Stimulated activated CD4-positive, alpha-beta T cell treated with anti-CD3 and anti-CD28 coated beads, Interleukin-1b, Interleukin-23, amount 100 ng/mL, for 24 hours (primary cell): Measurements from ENCODE around the gene PUM2.
"Not testable (repeated sequence)": the region's sequence is repeated elsewhere in the genome, so short reads cannot be mapped to it uniquely, and the experiment has no call there.

Experiments used
- DNase-seq, 4 experiments: peaks; one replicate each; pipeline ENCODE4 v3.0.0-alpha.2; 2020; ENCODE audit warnings: low read depth in 4 of 4, low spot score in 1 of 4

Gene PUM2

DNA sequence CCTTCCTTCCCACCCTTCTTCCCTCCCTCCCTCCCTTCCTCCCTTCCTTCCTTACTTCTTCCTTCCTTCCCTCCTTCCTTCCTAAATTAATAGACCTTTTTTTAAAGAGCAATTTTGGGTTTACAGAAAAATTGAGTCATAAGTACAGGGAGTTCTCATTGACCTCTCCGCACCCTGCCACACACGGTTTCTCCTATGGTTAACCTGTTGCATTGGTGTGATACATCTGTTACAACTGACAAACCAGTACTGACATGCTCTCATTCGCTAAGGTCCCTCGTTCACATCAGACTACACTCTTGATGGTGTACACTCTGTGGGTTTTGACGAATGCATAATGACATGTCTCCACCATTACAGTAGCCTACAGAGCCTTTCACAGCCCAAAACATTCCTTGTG lies 114.1 kb downstream of the PUM2 start:
- no peak for DNase-seq

GRCh38 chr2:20235655-20236305 lies 114.9 kb downstream of the PUM2 start:
- DNase-seq: no peak

DNA sequence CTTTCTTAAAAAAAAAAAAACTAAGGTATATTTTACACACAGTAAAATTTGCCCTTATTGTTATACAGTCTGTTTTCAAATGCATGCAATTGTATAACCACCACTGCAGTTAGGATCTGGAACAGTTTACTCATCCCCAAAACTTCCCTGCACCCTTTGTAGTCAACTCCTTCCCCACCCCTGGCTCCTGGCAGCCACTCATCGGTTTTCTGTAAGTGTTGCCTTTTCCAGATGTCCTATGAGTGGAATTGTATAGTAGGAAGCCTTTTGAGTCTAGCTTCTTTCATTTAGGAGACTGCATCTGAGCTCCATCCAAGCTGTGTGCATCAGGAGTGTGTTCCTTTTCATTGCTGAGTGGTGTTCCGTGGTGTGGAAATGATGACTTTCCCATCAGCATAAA lies 116.0 kb downstream of the PUM2 start:
- not testable (repeated sequence) for DNase-seq

GRCh38 chr2:20232837-20233207 lies 117.8 kb downstream of the PUM2 start:
- DNase-seq: no peak

GRCh38 chr2:20231598-20232026 lies 119.0 kb downstream of the PUM2 start:
- DNase-seq: no peak

DNA sequence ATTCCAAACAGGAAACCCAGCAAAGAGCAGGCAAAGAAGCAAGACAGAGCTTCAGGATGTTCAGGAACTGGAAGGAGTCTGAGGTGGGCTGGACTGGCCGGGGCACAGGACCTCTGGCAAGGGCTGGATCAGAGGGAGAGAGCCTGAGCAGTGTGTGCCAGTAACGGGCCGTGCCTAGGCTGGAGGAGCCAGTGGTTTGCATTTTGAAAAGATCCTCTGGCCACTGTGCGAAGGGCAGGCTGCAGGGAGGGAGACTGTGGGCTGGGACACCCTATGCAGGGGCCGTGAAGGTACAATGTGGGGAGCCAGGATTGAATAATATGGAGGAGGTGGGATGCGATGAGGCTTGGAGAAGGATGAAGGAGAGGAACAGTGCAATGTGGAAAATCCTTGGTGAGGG lies 119.5 kb downstream of the PUM2 start:
- no peak for DNase-seq

DNA sequence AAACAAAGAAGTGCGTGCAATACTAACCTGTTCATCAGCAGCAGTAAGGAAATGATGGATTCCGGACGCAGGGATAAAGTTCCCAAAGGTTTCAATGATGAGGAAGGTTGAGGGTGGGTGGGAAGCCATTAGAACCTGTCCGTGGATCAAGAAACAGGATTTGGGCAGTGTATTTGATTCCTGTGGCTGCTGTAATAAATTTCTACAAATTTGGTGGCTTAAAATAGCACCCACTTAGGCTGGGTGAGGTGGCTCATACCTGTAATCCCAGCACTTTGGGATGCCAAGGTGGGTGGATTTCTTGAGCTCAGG lies 120.6 kb downstream of the PUM2 start:
- DNase-seq: no peak

DNA sequence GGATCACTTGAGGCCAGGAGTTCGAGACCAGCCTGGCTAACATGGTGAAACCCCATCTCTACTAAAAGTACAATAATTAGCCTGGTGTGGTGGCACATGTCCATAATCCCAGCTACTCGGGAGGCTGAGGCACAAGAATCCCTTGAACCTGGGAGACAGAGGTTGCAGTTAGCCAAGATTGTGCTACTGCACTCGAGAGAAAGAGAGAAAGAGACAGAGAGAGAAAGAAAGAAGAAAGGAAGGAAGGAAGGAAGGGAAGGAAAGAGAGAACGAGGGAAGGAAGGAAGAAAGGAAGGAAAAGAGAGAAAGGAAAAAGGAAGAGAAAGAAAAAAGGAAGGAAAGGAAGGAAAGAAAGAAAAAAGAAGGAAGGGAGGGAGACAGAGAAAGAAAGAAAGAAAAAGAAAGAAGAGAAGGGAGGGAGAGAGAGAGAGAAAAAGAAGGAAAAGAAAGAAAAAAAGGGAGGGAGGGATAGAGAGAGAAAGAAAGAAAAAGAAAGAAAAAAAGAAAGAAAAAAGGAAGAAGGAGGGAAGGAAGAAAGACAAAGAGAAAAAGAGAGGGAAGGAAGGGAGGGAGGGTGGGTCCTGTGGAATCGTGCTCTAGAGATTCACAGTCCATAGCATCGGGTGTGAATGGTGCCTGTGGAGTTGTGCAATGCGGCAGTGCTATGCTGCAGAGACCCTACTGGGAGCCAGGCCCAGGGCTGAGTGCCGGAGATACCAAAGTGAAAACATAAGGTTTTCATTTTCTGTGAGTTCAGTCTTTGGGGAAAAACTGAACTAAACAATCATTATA lies 121.1 kb downstream of the PUM2 start:
- no peak for DNase-seq

DNA sequence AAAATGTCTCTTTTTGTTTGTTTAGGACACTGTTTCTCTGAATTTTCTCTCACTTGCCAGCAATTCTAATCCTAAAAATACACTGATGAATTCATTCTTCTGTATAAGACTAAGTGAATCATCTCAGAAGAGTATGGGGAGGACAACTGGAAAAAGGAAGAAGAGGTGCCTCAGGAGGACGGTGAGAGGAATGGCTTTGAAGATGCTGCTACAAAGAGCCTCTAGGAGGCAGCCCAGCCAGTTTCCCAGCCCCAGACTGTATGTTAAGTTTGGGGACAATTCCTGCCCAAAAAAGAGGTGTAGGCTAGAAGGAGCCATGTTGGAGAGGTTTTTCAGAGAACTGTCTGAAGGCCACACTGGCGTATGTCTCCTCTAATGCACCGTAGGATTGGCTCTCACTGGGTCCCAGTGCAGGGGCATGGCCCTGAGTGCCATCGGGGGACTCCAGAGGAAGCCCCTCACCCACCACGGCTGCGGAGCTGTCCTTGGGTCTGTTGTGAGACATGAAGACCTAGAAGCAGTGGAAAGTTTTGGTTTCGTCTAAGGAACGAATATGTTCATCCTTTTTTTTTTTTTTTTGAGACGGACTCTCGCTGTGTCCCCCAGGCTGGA lies 122.6 kb downstream of the PUM2 start:
- no peak for DNase-seq

GRCh38 chr2:20226152-20226545 lies 124.5 kb downstream of the PUM2 start:
- no peak for DNase-seq

DNA sequence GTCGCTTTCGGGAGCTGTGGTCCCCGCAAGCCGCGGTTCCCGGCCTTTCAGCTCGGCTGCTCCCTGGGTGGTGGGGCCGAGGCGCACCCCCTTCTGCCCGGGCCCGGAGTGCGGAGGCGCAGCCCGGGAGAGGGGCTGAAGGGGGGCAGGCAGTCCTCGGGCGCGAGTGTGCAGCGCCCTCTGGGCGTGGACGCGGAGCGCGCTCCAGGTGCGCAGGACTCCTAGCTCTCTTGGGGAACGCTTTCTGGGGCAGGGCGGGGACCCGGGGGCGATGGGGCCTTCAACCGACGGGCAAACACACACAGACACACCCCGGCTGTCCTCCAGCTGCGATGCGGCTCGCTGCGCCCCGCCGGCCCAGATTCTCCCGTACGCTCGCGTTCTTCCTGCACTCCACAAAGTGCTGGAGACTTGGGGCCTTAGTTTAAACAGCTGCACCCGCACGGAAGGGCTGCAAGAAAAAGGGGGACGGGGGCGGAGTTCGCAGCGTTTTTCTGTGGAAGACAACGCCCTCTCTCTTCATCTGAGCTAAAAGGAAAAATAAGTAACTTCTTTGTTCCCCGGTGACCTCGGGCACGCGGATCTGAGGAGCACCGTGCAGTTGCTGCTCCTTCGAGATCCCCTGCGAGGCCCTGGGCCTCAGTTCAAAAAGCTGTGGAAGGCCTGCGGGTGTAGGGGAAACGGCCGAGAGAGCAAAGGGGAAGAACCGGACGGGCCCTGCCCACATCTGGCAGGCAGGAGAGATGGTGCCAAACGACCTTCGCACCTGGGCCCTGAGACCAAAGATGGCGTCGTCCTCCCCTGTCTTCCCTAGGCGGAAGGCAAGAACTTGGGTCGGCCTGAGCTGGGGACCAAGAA lies 125.1 kb downstream of the PUM2 start:
- peak in 1 of 4 experiments; percentile 24 for DNase-seq

DNA sequence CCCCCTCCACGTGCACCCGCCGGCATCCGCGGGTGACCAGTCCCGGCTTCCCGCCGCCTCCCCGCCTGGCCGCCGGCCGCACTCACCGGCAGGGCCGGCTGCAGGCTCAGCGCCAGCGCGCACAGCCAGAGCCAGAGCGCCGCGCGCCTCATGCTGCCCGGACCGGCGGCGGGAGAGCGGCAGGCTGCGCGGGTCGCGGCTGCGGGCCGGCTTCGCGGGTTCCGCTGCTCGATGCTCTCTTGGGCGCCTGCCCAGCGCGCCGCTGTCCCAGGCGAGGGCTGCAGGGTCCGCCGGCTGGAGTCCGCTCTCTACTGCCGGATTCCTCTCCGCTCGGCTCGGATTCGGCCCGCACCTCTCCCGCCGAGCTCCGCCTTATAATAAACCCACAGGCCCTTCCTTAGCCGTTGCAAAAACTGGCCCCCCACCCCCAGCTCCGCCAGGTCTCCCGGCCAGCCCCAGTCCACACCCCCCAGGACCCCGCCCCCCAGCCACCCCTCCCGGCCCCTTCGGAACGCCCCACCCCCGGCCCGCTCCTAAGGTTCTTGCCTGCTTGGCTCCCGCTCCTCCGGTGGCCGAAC lies 125.8 kb downstream of the PUM2 start, which contains the start of gene SDC1:
Gene SDC1, minus strand, starts transcription at position 415 of the 578 bp plus-strand sequence. Its CDS starts 263 bp downstream, at position 152.
- no peak for DNase-seq

GRCh38 chr2:20224164-20224715 lies 126.4 kb downstream of the PUM2 start:
- no peak for DNase-seq

DNA sequence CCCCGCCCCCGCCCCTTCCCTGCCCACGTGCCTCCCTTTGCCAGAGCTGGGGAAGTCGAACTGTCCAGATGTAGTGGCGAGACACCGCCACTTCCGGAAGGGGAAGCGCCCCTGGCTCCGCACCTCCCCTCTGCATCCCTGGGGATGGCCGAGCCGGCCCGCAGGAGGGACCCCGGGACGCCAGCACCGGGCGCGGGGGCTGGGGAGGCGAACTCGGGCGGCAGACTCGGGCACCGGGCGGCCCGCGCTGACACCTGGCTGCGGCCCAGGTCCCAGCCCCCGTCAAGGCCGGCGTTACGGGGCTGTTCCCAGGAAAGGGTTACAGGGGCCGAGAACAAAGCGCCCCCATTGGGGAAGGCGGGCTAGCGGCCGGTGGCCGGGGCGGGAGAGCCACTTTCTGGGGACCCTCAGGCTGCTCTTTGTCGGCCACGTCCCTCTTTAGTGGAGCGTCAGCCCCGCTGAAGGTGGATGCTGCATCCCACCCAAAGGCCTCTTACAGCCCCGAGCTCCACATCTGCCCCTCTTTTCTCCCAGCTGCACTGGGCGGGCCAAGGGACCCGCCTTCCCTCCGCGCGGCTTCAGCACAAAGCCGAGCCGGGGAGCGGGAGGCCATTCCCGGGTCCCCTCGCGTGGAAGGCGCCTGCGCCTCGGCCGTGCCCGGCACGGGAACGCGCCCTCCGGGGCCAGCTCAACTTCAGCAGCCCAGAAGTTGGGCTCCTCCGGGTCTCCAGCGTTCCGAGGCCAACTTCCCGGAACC lies 127.1 kb downstream of the PUM2 start:
- DNase-seq: no peak

DNA sequence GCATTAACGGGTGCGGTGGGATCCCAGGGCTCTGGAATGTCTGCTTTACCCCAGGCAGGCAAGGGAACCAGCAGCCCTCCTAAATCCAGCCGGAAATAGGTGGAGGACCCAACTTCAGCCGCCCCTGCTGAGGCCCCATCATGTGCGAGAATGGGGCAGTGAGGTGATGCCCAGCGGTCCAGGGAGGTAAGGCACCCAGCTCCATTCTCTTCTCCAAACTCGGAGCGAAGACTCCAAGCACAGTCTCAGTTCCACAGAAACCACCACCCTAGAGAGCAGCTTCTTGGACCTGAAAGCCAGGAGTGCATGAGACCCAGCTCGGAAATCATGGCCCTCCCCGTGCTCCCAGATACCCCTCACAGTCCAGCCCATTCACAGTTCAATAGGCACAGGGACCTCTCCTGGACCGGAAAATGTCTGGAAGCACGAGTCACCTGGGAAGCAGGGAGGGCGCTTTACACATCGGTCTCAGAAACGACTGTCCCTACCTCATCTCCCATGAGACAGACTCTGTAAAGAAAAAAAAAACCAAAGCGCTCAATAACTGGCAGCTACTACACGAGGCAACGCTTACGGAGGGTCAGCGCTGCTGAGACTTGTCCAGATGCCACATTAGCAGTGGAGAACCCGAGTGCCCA lies 127.8 kb downstream of the PUM2 start:
- no peak for DNase-seq

DNA sequence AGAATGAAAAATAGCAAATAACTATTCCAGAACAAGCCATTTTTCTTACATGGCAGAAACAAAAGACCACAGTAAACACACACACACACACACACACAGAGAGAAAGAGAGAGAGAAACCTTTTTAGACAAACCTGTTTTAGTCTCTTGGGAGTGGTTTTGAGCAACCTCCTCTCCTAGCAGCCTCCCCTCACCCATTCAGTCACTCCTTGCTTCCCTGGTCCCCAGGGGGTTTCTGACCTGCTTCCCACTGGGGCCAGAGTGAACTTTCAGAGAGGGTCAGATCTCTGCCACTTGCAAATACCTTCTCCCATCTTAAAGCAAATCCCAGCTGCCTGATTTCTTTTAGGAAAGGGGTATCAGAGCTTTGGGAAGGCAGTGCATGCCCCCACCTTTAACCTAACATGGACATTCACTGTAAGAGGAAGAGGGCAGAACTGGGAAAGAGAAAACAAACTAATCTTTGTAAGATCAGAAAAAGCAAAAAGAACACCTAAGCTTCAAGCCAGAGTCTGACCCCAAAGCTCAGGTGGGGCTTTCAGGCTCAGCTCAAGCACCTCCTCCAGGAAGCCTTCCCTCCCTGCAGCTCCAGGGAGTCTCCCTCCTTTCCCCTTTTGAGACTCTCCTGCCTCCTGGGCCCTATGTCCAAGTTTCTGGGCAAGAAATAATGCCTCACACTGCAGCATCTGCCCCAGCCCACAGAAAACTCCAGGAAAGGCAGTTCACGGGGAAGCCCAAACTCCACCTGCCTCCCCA lies 128.5 kb downstream of the PUM2 start:
- DNase-seq: no peak

GRCh38 chr2:20221555-20221973 lies 129.1 kb downstream of the PUM2 start:
- no peak for DNase-seq

DNA sequence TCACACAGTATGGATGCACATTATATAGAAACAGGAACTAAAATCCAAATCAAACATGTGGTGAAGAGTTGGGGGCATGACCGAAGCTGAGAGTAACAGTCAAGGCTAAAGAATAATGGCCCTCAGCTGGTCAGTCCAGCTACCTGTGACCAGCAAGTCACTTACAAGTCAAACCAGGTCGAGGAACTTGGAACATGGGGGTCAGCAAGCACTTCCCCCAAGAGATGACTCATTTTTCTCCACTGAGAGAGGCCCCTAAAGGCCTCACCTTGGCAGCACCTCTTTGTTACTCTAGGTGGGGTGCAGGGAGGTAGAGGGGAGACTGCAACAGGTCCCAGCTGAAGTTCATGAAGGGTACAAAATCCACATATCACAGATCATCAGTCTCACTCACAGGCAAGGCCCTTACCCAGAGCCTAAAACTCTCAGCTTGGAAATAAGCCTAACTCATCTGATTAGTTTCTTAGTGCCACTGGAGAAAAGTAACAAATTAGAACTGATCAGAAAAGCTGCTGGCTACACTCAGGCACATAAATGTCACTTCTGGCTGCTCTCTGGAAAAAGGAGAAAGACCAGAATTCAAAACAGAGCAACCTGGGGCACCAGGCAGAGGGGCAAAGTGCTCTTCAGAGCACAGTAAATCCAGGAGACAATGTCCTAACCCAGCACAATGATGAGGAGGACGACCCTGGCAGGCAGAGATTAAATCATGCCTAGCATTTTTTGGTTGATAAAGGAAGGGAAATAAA lies 129.7 kb downstream of the PUM2 start:
- no peak for DNase-seq
